HepG2 (cell line): ENCODE results near the gene FAM222A. TPM values are rescaled to one million over a fixed set of nuclear protein-coding genes. Genes with fewer than 3 reads are reported as not detected.

Experiments
- ARID2 ChIP-seq: sonication (generic); formaldehyde crosslinking; IDR thresholded peaks from 2 replicates; pipeline ENCODE4 v1.8.1; 2022; ENCODE audit warnings: mild to moderate bottlenecking, missing genetic modification reagents, borderline replicate concordance
- DNMT1 ChIP-seq: sonication (generic); formaldehyde crosslinking; IDR thresholded peaks from 2 replicates; pipeline ENCODE4 v1.5.1; 2020; ENCODE audit warnings: mild to moderate bottlenecking, missing genetic modification reagents
- DPF2 ChIP-seq: sonication (generic); formaldehyde crosslinking; IDR thresholded peaks from 2 replicates; pipeline ENCODE4 v1.4.0; 2020; ENCODE audit warnings: mild to moderate bottlenecking, low read depth, missing genetic modification reagents, borderline replicate concordance
- MTF1 ChIP-seq: sonication (generic); formaldehyde crosslinking; IDR thresholded peaks from 2 replicates; pipeline ENCODE4 v1.5.0; 2020; ENCODE audit warnings: missing genetic modification reagents
- RBFOX2 ChIP-seq: fragments of 200-400 bp; formaldehyde crosslinking; IDR thresholded peaks from 2 replicates; pipeline ENCODE4 v1.6.1; 2017; ENCODE audit warnings: low read depth, mild to moderate bottlenecking, low read length
- TOE1 ChIP-seq: sonication (generic); formaldehyde crosslinking; IDR thresholded peaks from 2 replicates; pipeline ENCODE4 v1.4.0; 2020; ENCODE audit warnings: mild to moderate bottlenecking, missing genetic modification reagents
- ZFP62 ChIP-seq: sonication (generic); formaldehyde crosslinking; IDR thresholded peaks from 2 replicates; pipeline ENCODE4 v1.4.0; 2020; ENCODE audit warnings: missing genetic modification reagents
- ZFX ChIP-seq: sonication (generic); formaldehyde crosslinking; IDR thresholded peaks from 2 replicates; pipeline ENCODE4 v1.4.0; 2020; ENCODE audit warnings: mild to moderate bottlenecking, low read depth, missing genetic modification reagents, moderate library complexity
- ZNF251 ChIP-seq: sonication (generic); formaldehyde crosslinking; IDR thresholded peaks from 2 replicates; pipeline ENCODE4 v1.9.0; 2021; ENCODE audit warnings: mild to moderate bottlenecking, missing genetic modification reagents
- ZNF7 ChIP-seq: IDR thresholded peaks from 2 replicates; pipeline ENCODE4 v1.6.1; 2016; ENCODE audit warnings: missing biosample characterization, missing genetic modification reagents
- ZNF749 ChIP-seq: sonication (generic); formaldehyde crosslinking; IDR thresholded peaks from 2 replicates; pipeline ENCODE4 v1.8.0; 2022; ENCODE audit warnings: mild to moderate bottlenecking, missing genetic modification reagents, moderate library complexity, borderline replicate concordance
- ZNF780A ChIP-seq: sonication (generic); formaldehyde crosslinking; IDR thresholded peaks from 2 replicates; pipeline ENCODE4 v1.8.0; 2022; ENCODE audit warnings: mild to moderate bottlenecking, missing genetic modification reagents, moderate library complexity
- polyA plus RNA-seq, 8 experiments: library from polyadenylated mRNA; depleted of rRNA in 3 of 8; stranded (reverse) in 7 of 8; unstranded in 1 of 8; fragments of >200 nt; fragmentation: Illumina TruSeq in 4 of 8; extraction: Trizol in 4 of 8; gene quantifications; 2 replicates each; pipeline versions ENCODE4 v1.2.1 to v1.2.3, GENCODE V29; 2011 to 2016; ENCODE audit warnings: low read depth in 4 of 8, missing spikeins in 1 of 8, mixed read lengths in 1 of 8; ENCODE audit not compliant: insufficient read depth in 1 of 8
- total RNA-seq, 5 experiments: library from RNA; depleted of rRNA; stranded (reverse); fragments of >200 nt; fragmentation: Illumina TruSeq; extraction: Trizol; gene quantifications; 2 replicates each; pipeline ENCODE4 v1.2.3, GENCODE V29; 2016; ENCODE audit warnings: low read depth in 1 of 5
- TF ChIP-seq, protein P1 (sequence below): sonication (generic); formaldehyde crosslinking; IDR thresholded peaks from 2 replicates; pipeline ENCODE4 v1.8.1; 2023; ENCODE audit warnings: mild to moderate bottlenecking, inconsistent platforms, moderate library complexity, missing genetic modification reagents, borderline replicate concordance
- TF ChIP-seq, protein P2 (sequence below): sonication (generic); formaldehyde crosslinking; IDR thresholded peaks from 2 replicates; pipeline ENCODE4 v1.4.0; 2020; ENCODE audit warnings: missing genetic modification reagents
- TF ChIP-seq, protein P3 (sequence below): sonication (generic); formaldehyde crosslinking; conservative IDR thresholded peaks from 2 replicates; pipeline ENCODE4 v1.4.0; 2020; ENCODE audit warnings: missing genetic modification reagents
- TF ChIP-seq, protein P4 (sequence below), 2 experiments: sonication (generic) in 1 of 2; formaldehyde crosslinking in 1 of 2; IDR thresholded peaks; 2 replicates each; pipeline versions ENCODE4 v1.4.0 to v1.6.1; 2018 to 2020; ENCODE audit warnings: missing genetic modification reagents in 2 of 2, borderline replicate concordance in 1 of 2, low read depth in 1 of 2, mild to moderate bottlenecking in 1 of 2, missing biosample characterization in 1 of 2
- TF ChIP-seq, protein P5 (sequence below): IDR thresholded peaks from 2 replicates; pipeline ENCODE4 v1.6.1; 2016; ENCODE audit warnings: low read depth, control low read depth

The FAM222A gene
- total and polyA plus RNA-seq, 2 of the 13 experiments (the other 11 are each of a cell fraction or from before 2014, with no cell fraction given), result 2.7 to 9.6 TPM

DNA sequence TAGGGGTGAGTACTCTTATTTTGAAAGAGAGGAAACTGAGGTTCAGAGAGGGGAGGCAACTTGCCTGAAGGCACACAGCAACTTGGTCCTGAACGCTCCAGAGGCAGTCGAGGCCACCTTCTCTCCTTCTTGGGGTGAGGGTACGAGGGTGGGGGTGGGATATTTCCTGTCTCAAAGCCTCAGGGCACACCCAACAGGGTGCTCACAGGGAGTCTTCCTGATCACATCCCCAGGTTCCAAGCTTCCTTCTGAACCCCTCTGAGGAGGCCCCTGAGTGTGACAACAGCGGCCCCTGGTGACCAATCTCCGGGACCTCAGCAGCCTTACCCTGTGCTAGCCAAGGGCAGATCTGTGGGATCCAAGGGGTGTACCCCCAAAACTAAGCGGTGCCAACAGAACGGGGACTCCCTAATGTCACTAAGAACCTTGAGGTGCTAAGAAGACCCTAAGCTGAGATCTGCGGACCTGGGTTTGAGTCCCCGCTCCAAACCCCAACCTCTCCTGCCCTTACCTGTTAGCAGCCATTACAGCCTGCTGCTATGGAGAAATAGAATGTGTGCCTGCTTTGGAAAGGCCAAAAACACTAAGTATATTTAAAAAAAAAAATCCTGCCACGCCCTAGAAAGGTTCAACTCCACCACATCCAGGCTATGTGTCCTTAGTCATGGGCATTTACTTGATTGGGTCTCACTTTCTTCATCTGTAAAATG, 61.7 kb downstream of the FAM222A start (continued):
- TF ChIP-seq, protein P1, sequence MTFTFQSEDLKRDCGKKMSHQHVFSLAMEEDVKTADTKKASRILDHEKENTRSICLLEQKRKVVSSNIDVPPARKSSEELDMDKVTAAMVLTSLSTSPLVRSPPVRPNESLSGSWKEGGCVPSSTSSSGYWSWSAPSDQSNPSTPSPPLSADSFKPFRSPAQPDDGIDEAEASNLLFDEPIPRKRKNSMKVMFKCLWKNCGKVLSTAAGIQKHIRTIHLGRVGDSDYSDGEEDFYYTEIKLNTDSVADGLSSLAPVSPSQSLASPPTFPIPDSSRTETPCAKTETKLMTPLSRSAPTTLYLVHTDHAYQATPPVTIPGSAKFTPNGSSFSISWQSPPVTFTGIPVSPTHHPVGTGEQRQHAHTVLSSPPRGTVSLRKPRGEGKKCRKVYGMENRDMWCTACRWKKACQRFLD (CRISPR knock-in tag), result no peak
- TF ChIP-seq, protein P2, sequence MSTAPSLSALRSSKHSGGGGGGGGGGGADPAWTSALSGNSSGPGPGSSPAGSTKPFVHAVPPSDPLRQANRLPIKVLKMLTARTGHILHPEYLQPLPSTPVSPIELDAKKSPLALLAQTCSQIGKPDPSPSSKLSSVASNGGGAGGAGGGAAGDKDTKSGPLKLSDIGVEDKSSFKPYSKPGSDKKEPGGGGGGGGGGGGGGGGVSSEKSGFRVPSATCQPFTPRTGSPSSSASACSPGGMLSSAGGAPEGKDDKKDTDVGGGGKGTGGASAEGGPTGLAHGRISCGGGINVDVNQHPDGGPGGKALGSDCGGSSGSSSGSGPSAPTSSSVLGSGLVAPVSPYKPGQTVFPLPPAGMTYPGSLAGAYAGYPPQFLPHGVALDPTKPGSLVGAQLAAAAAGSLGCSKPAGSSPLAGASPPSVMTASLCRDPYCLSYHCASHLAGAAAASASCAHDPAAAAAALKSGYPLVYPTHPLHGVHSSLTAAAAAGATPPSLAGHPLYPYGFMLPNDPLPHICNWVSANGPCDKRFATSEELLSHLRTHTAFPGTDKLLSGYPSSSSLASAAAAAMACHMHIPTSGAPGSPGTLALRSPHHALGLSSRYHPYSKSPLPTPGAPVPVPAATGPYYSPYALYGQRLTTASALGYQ, result no peak
- TF ChIP-seq, protein P3, sequence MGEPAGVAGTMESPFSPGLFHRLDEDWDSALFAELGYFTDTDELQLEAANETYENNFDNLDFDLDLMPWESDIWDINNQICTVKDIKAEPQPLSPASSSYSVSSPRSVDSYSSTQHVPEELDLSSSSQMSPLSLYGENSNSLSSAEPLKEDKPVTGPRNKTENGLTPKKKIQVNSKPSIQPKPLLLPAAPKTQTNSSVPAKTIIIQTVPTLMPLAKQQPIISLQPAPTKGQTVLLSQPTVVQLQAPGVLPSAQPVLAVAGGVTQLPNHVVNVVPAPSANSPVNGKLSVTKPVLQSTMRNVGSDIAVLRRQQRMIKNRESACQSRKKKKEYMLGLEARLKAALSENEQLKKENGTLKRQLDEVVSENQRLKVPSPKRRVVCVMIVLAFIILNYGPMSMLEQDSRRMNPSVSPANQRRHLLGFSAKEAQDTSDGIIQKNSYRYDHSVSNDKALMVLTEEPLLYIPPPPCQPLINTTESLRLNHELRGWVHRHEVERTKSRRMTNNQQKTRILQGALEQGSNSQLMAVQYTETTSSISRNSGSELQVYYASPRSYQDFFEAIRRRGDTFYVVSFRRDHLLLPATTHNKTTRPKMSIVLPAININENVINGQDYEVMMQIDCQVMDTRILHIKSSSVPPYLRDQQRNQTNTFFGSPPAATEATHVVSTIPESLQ (CRISPR knock-in tag), result no peak
- no peak for TF ChIP-seq TOE1 (CRISPR knock-in tag)
- TF ChIP-seq ZNF780A (CRISPR knock-in tag), result no peak
- TF ChIP-seq ZFX (CRISPR knock-in tag), result no peak
- TF ChIP-seq, protein P4, sequence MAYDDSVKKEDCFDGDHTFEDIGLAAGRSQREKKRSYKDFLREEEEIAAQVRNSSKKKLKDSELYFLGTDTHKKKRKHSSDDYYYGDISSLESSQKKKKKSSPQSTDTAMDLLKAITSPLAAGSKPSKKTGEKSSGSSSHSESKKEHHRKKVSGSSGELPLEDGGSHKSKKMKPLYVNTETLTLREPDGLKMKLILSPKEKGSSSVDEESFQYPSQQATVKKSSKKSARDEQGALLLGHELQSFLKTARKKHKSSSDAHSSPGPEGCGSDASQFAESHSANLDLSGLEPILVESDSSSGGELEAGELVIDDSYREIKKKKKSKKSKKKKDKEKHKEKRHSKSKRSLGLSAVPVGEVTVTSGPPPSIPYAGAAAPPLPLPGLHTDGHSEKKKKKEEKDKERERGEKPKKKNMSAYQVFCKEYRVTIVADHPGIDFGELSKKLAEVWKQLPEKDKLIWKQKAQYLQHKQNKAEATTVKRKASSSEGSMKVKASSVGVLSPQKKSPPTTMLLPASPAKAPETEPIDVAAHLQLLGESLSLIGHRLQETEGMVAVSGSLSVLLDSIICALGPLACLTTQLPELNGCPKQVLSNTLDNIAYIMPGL (CRISPR knock-in tag; IDR thresholded peaks at IDR 0.05; ENCODE audit: borderline replicate concordance in 1 of 2, low read depth in 1 of 2), result 0 out of 4 replicates have a peak, but pooled peaks of 1 of the 2 experiments have one; percentile 43
- no peak for TF ChIP-seq MTF1 (CRISPR knock-in tag)
- TF ChIP-seq, protein P5, sequence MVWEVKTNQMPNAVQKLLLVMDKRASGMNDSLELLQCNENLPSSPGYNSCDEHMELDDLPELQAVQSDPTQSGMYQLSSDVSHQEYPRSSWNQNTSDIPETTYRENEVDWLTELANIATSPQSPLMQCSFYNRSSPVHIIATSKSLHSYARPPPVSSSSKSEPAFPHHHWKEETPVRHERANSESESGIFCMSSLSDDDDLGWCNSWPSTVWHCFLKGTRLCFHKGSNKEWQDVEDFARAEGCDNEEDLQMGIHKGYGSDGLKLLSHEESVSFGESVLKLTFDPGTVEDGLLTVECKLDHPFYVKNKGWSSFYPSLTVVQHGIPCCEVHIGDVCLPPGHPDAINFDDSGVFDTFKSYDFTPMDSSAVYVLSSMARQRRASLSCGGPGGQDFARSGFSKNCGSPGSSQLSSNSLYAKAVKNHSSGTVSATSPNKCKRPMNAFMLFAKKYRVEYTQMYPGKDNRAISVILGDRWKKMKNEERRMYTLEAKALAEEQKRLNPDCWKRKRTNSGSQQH (CRISPR knock-in tag), result 0 out of 2 replicates have a peak, but pooled peaks have one; percentile 67
- no peak for TF ChIP-seq ZNF251 (CRISPR knock-in tag)
- no peak for TF ChIP-seq DNMT1 (CRISPR knock-in tag)
- TF ChIP-seq DPF2, result no peak
- no peak for TF ChIP-seq ARID2 (CRISPR knock-in tag)
- TF ChIP-seq ZNF7, result no peak
- TF ChIP-seq RBFOX2, result no peak
- no peak for TF ChIP-seq ZFP62
- no peak for TF ChIP-seq ZNF749 (CRISPR knock-in tag)
